HepG2 (cell line): Measurements from ENCODE around the gene RGS19. TPM values are rescaled to one million over a fixed set of nuclear protein-coding genes. Genes with fewer than 3 reads are reported as not detected.

Experiments used
- ARID2 ChIP-seq: sonication (generic); formaldehyde crosslinking; IDR thresholded peaks from 2 replicates; pipeline ENCODE4 v1.8.1; 2022; ENCODE audit warnings: mild to moderate bottlenecking, missing genetic modification reagents, borderline replicate concordance
- CEBPG ChIP-seq: IDR thresholded peaks from 2 replicates; pipeline ENCODE4 v1.6.1; 2016
- CREB1 ChIP-seq, 2 experiments: fragments of 450-650 bp in 1 of 2; IDR thresholded peaks; 2 replicates each; pipeline ENCODE4 v1.6.1; 2016 to 2017; ENCODE audit warnings: control low read depth in 1 of 2, mild to moderate bottlenecking in 1 of 2, missing compliant biosample characterization in 1 of 2, missing genetic modification characterization in 1 of 2
- KDM5B ChIP-seq: sonication (generic); formaldehyde crosslinking; IDR thresholded peaks from 2 replicates; pipeline ENCODE4 v1.4.0; 2020; ENCODE audit warnings: missing genetic modification reagents, mild to moderate bottlenecking, borderline replicate concordance
- NFATC3 ChIP-seq: sonication (generic); formaldehyde crosslinking; IDR thresholded peaks from 2 replicates; pipeline ENCODE4 v1.5.1; 2020; ENCODE audit warnings: mild to moderate bottlenecking, missing genetic modification reagents
- NFYB ChIP-seq: sonication (generic); formaldehyde crosslinking; IDR thresholded peaks from 2 replicates; pipeline ENCODE4 v1.4.0; 2020; ENCODE audit warnings: missing genetic modification reagents
- PCBP1 ChIP-seq: fragments of 200-400 bp; formaldehyde crosslinking; IDR thresholded peaks from 2 replicates; pipeline ENCODE4 v1.6.1; 2017; ENCODE audit warnings: mild to moderate bottlenecking, low read depth, low read length, borderline replicate concordance
- PRMT3 ChIP-seq: sonication (generic); formaldehyde crosslinking; IDR thresholded peaks from 2 replicates; pipeline ENCODE4 v1.8.1; 2022; ENCODE audit warnings: low read depth, mild to moderate bottlenecking, moderate library complexity, missing genetic modification reagents, borderline replicate concordance
- RFX5 ChIP-seq: IDR thresholded peaks from 2 replicates; pipeline ENCODE4 v1.6.1; 2011; ENCODE audit warnings: low read depth, low read length, improper control_type of control experiment
- SALL2 ChIP-seq: sonication (generic); formaldehyde crosslinking; IDR thresholded peaks from 2 replicates; pipeline ENCODE4 v1.8.1; 2023; ENCODE audit warnings: mild to moderate bottlenecking, missing genetic modification reagents, inconsistent platforms
- SNAPC2 ChIP-seq: sonication (generic); formaldehyde crosslinking; IDR thresholded peaks from 2 replicates; pipeline ENCODE4 v1.8.1; 2022; ENCODE audit warnings: mild to moderate bottlenecking, missing genetic modification reagents
- SOX6 ChIP-seq, 2 experiments: fragments of 450-650 bp in 1 of 2; sonication (generic) in 1 of 2; formaldehyde crosslinking in 1 of 2; IDR thresholded peaks; 2 replicates each; pipeline versions ENCODE4 v1.4.0 to v1.6.1; 2017 to 2020; ENCODE audit warnings: antibody characterized with exemption in 1 of 2, mild to moderate bottlenecking in 1 of 2, missing genetic modification reagents in 1 of 2
- SRSF4 ChIP-seq: fragments of 200-400 bp; formaldehyde crosslinking; IDR thresholded peaks from one replicate; pipeline ENCODE4 v1.6.1; 2018; ENCODE audit warnings: mild to moderate bottlenecking, low read depth, low read length, moderate library complexity; ENCODE audit not compliant: poor library complexity, severe bottlenecking
- ZFP82 ChIP-seq: sonication (generic); formaldehyde crosslinking; IDR thresholded peaks from 2 replicates; pipeline ENCODE4 v1.5.1; 2020; ENCODE audit warnings: mild to moderate bottlenecking, missing genetic modification reagents, borderline replicate concordance
- ZNF3 ChIP-seq: IDR thresholded peaks from 2 replicates; pipeline ENCODE4 v1.7.0; 2017; ENCODE audit warnings: inconsistent platforms
- ZNF354B ChIP-seq: sonication (generic); formaldehyde crosslinking; IDR thresholded peaks from 2 replicates; pipeline ENCODE4 v1.8.0; 2022; ENCODE audit warnings: mild to moderate bottlenecking, missing genetic modification reagents
- ZNF550 ChIP-seq: sonication (generic); formaldehyde crosslinking; IDR thresholded peaks from 2 replicates; pipeline ENCODE4 v1.4.0; 2020; ENCODE audit warnings: mild to moderate bottlenecking, missing genetic modification reagents, borderline replicate concordance
- ZNF577 ChIP-seq: sonication (generic); formaldehyde crosslinking; IDR thresholded peaks from 2 replicates; pipeline ENCODE4 v1.4.0; 2020; ENCODE audit warnings: mild to moderate bottlenecking, low read depth, missing genetic modification reagents, borderline replicate concordance
- ZNF672 ChIP-seq: sonication (generic); formaldehyde crosslinking; IDR thresholded peaks from 2 replicates; pipeline ENCODE4 v1.8.1; 2022; ENCODE audit warnings: missing genetic modification reagents
- ZNF83 ChIP-seq: sonication (generic); formaldehyde crosslinking; IDR thresholded peaks from 2 replicates; pipeline ENCODE4 v1.4.0; 2020; ENCODE audit warnings: missing genetic modification reagents, mild to moderate bottlenecking, borderline replicate concordance
- polyA plus RNA-seq, 8 experiments: library from polyadenylated mRNA; depleted of rRNA in 3 of 8; stranded (reverse) in 7 of 8; unstranded in 1 of 8; fragments of >200 nt; fragmentation: Illumina TruSeq in 4 of 8; extraction: Trizol in 4 of 8; gene quantifications; 2 replicates each; pipeline versions ENCODE4 v1.2.1 to v1.2.3, GENCODE V29; 2011 to 2016; ENCODE audit warnings: low read depth in 4 of 8, missing spikeins in 1 of 8, mixed read lengths in 1 of 8; ENCODE audit not compliant: insufficient read depth in 1 of 8
- total RNA-seq, 5 experiments: library from RNA; depleted of rRNA; stranded (reverse); fragments of >200 nt; fragmentation: Illumina TruSeq; extraction: Trizol; gene quantifications; 2 replicates each; pipeline ENCODE4 v1.2.3, GENCODE V29; 2016; ENCODE audit warnings: low read depth in 1 of 5
- TF ChIP-seq, protein P1 (sequence below): sonication (generic); formaldehyde crosslinking; IDR thresholded peaks from 2 replicates; pipeline ENCODE4 v1.5.0; 2020; ENCODE audit warnings: missing genetic modification reagents
- TF ChIP-seq, protein P2 (sequence below), 2 experiments: sonication (generic) in 1 of 2; formaldehyde crosslinking in 1 of 2; IDR thresholded peaks; 2 replicates each; pipeline versions ENCODE4 v1.6.1 to v1.9.0; 2014 to 2022; ENCODE audit warnings: antibody characterized with exemption in 1 of 2, borderline replicate concordance in 1 of 2, inconsistent platforms in 1 of 2, low read depth in 1 of 2, missing genetic modification reagents in 1 of 2

RGS19 gene
- total and polyA plus RNA-seq, 2 of the 13 experiments (the other 11 are each of a cell fraction or from before 2014, with no cell fraction given), result 10.7 to 11.9 TPM

DNA sequence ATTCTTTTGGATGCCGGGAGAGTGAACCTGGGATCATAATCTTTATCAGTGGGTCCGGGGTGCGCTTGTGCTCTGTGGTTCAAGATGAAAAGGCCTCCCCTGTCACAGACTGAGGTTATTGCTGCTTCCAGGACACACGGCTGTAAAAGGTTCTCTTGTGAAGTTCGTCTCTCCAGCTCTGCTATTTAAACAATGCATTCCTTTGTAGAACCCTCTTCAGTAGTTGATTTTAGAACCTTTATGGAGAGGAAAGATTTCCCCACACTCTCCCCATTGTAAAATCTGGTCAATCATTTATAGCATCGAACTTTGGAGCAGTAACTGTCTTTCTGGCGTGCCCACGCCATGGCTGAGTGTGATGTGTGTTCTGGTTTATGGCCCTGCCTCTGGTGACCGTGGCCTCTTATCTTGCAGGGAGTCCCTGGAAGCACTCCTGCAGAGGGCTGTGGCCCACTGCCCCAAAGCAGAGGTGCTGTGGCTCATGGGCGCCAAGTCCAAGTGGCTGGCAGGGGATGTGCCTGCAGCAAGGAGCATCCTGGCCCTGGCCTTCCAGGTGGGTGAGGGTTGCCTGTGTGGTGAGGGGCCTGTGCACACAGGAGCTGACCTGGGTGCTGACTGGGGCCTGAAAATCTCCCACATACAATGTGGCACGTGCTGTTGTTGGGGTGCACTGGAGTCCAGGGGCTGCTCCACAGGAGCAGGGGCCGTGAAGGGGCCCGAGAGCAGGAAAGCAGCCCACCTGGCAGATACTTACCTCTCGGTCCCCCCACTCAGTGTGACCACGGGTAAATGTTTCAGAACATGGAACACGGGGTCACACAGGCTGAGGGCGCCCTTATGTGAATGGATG is 55.0 kb downstream of the RGS19 start (continued):
- TF ChIP-seq, protein P1, sequence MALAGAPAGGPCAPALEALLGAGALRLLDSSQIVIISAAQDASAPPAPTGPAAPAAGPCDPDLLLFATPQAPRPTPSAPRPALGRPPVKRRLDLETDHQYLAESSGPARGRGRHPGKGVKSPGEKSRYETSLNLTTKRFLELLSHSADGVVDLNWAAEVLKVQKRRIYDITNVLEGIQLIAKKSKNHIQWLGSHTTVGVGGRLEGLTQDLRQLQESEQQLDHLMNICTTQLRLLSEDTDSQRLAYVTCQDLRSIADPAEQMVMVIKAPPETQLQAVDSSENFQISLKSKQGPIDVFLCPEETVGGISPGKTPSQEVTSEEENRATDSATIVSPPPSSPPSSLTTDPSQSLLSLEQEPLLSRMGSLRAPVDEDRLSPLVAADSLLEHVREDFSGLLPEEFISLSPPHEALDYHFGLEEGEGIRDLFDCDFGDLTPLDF (CRISPR knock-in tag), result no peak
- TF ChIP-seq, protein P2, sequence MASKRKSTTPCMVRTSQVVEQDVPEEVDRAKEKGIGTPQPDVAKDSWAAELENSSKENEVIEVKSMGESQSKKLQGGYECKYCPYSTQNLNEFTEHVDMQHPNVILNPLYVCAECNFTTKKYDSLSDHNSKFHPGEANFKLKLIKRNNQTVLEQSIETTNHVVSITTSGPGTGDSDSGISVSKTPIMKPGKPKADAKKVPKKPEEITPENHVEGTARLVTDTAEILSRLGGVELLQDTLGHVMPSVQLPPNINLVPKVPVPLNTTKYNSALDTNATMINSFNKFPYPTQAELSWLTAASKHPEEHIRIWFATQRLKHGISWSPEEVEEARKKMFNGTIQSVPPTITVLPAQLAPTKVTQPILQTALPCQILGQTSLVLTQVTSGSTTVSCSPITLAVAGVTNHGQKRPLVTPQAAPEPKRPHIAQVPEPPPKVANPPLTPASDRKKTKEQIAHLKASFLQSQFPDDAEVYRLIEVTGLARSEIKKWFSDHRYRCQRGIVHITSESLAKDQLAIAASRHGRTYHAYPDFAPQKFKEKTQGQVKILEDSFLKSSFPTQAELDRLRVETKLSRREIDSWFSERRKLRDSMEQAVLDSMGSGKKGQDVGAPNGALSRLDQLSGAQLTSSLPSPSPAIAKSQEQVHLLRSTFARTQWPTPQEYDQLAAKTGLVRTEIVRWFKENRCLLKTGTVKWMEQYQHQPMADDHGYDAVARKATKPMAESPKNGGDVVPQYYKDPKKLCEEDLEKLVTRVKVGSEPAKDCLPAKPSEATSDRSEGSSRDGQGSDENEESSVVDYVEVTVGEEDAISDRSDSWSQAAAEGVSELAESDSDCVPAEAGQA (IDR thresholded peaks at IDR 0.05; ENCODE audit: low read depth), result 0 out of 2 replicates have a peak, but pooled peaks have one; percentile 46
- TF ChIP-seq, protein P2 (CRISPR knock-in tag; IDR thresholded peaks at IDR 0.05; ENCODE audit: borderline replicate concordance), result no peak
- peak; percentile 81 for TF ChIP-seq SNAPC2 (CRISPR knock-in tag)
- no peak for TF ChIP-seq SOX6 (IDR thresholded peaks at IDR 0.05)
- peak; percentile 98 for TF ChIP-seq SOX6 (CRISPR knock-in tag; IDR thresholded peaks at IDR 0.05)
- no peak for TF ChIP-seq ZFP82 (CRISPR knock-in tag)
- 0 out of 2 replicates have a peak, but pooled peaks have one; percentile 92 for TF ChIP-seq PCBP1
- 0 out of 2 replicates have a peak, but pooled peaks have one; percentile 12 for TF ChIP-seq CREB1 (IDR thresholded peaks at IDR 0.05)
- TF ChIP-seq CREB1 (CRISPR knock-in tag; IDR thresholded peaks at IDR 0.05), result no peak; the same call in 1 of the 2 replicates
- TF ChIP-seq ZNF672 (CRISPR knock-in tag), result no peak
- TF ChIP-seq ZNF83 (CRISPR knock-in tag), result no peak
- TF ChIP-seq ARID2 (CRISPR knock-in tag), result peak; percentile 94; the same call in 1 of the 2 replicates
- TF ChIP-seq SRSF4, result no peak
- TF ChIP-seq NFATC3, result 0 out of 2 replicates have a peak, but pooled peaks have one; percentile 79
- no peak for TF ChIP-seq RFX5
- TF ChIP-seq SALL2 (CRISPR knock-in tag), result no peak
- TF ChIP-seq CEBPG, result peak; percentile 79
- no peak for TF ChIP-seq KDM5B (CRISPR knock-in tag)
- no peak; the same call in 1 of the 2 replicates for TF ChIP-seq NFYB
- no peak for TF ChIP-seq ZNF577 (CRISPR knock-in tag)
- TF ChIP-seq ZNF3 (CRISPR knock-in tag), result no peak
- 0 out of 2 replicates have a peak, but pooled peaks have one; percentile 41 for TF ChIP-seq ZNF550 (CRISPR knock-in tag)
- no peak for TF ChIP-seq PRMT3 (CRISPR knock-in tag)
- TF ChIP-seq ZNF354B (CRISPR knock-in tag), result 0 out of 2 replicates have a peak, but pooled peaks have one; percentile 68
